ENCODE measurements around the gene ANK2.

GRCh38 chr4:113170115-113170804 is 120.8 kb downstream of the ANK2 start:
- TF ChIP-seq MIER2 (CRISPR knock-in tag; IDR thresholded peaks at IDR 0.05) (no peak), CTCF (CRISPR knock-in tag; IDR thresholded peaks at IDR 0.05) (no peak), KAT7 (CRISPR knock-in tag; IDR thresholded peaks at IDR 0.05; ENCODE audit: borderline replicate concordance) (no peak), ZNF7 (CRISPR knock-in tag; IDR thresholded peaks at IDR 0.05) (no peak), ETV5 (CRISPR knock-in tag; IDR thresholded peaks at IDR 0.05; ENCODE audit: borderline replicate concordance) (no peak), ZFP36 (IDR thresholded peaks at IDR 0.05; ENCODE audit: borderline replicate concordance, low read depth, low read length, partially characterized antibody) (no peak), POLR2AphosphoS5 (IDR thresholded peaks at IDR 0.05; ENCODE audit: low read depth, low read length) (no peak), RFXAP (CRISPR knock-in tag; IDR thresholded peaks at IDR 0.05; ENCODE audit: borderline replicate concordance) (no peak), CHD2 (IDR thresholded peaks at IDR 0.05; ENCODE audit: low read depth, low read length) (no peak), ELF3 (CRISPR knock-in tag; IDR thresholded peaks at IDR 0.05) (no peak), ZFP82 (CRISPR knock-in tag; IDR thresholded peaks at IDR 0.05; ENCODE audit: borderline replicate concordance) (no peak), ZNF530 (CRISPR knock-in tag; IDR thresholded peaks at IDR 0.05; ENCODE audit: low read depth) (no peak), ZNF263 (CRISPR knock-in tag; IDR thresholded peaks at IDR 0.05) (no peak), ATF5 (CRISPR knock-in tag; IDR thresholded peaks at IDR 0.05; ENCODE audit: low read depth) (no peak)
